ENCODE results near the gene CAP2. TPM values are rescaled to one million over a fixed set of nuclear protein-coding genes. Genes with fewer than 3 reads are reported as not detected.

Gene CAP2
- total and polyA plus RNA-seq, 11 donors: 61.3 to 187 (median 126) TPM

GRCh38 chr6:17551383-17551958 lies 158.1 kb downstream of the CAP2 start:
- TF ChIP-seq CTCF (IDR thresholded peaks at IDR 0.05) (no peak), POLR2A (IDR thresholded peaks at IDR 0.05) (no peak)
- Histone ChIP-seq H3K27ac (no peak overlapping the region), H3K4me3 (no peak overlapping the region), H3K9me3 (no peaks in the 10 kb centered on the region), H3K4me1 (no peaks in the 10 kb centered on the region), H3K27me3 (no peaks in the 10 kb centered on the region), H3K36me3 (peaks cover 0 to 53% (median 5%) of the 10 kb centered on the region in 9 donors)
- WGBS, 4 donors: 88 to 92% (median 91%) methylated on average over 9 of the region's 9 CpGs
- ATAC-seq (no peak), DNase-seq (no peak)
- intact Hi-C loops (cut with DNase I): no loop called here

DNA sequence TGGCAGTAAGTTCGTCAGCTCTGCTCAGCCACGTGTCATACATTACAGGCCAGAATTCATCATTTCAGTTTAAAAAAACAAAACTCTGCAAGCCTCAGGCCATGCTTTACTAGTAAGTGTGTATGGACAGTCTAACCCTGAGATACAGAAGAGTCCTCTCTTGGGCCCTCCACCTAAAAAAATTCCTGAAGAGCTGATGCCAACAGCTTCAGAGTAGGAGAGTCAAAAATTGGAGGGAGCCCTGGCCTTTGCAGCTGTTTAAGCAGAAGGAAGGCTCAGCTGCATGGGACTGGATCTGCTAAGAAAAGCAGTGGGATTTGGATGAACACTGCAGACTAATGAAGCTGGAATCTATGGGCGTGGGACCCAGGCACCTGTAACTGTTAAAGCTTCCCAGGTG lies 159.5 kb downstream of the CAP2 start:
- Histone ChIP-seq H3K4me3 (no peak overlapping the region), H3K27me3 (no peaks in the 10 kb centered on the region), H3K9me3 (no peaks in the 10 kb centered on the region), H3K36me3 (peaks cover 0 to 63% (median 10%) of the 10 kb centered on the region in 9 donors), H3K27ac (no peak overlapping the region), H3K4me1 (no peaks in the 10 kb centered on the region)
- TF ChIP-seq CTCF (IDR thresholded peaks at IDR 0.05): no peak
- no peak for TF ChIP-seq POLR2A (IDR thresholded peaks at IDR 0.05)
- 76 to 88% (median 83%) methylated on average over 3 of the region's 3 CpGs for WGBS, 4 donors
- intact Hi-C loops (cut with DNase I): no loop called here
- DNase-seq (no peak), ATAC-seq (no peak)

- TF ChIP-seq CTCF (IDR thresholded peaks at IDR 0.05) (no peak), POLR2A (IDR thresholded peaks at IDR 0.05) (no peak)
- H3K27ac ChIP-seq: no peak overlapping the region
- H3K4me3 ChIP-seq: no peak overlapping the region
- intact Hi-C loops (cut with DNase I): no loop called here
- peaks cover 0 to 52% (median 10%) of the 10 kb centered on the region in 9 donors for H3K36me3 ChIP-seq
- H3K27me3 ChIP-seq: no peaks in the 10 kb centered on the region
- H3K9me3 ChIP-seq: no peaks in the 10 kb centered on the region
- ATAC-seq (no peak), DNase-seq (no peak)
- WGBS, 4 donors: 74 to 84% (median 81%) methylated on average over 4 of the region's 4 CpGs
- H3K4me1 ChIP-seq: no peaks in the 10 kb centered on the region
Measured at GRCh38 chr6:17556014-17556413, 162.6 kb downstream of the CAP2 start.

GRCh38 chr6:17562636-17563035 lies 169.2 kb downstream of the CAP2 start:
- no peak overlapping the region for H3K27ac ChIP-seq
- ATAC-seq: no peak
- DNase-seq: no peak

More at GRCh38 chr6:17562636-17563035, 169.2 kb downstream of the CAP2 start:
- intact Hi-C loops (cut with DNase I): no loop called here
- Histone ChIP-seq H3K36me3 (no peaks in the 10 kb centered on the region), H3K4me1 (no peaks in the 10 kb centered on the region), H3K4me3 (no peak overlapping the region), H3K27me3 (no peaks in the 10 kb centered on the region), H3K9me3 (peaks cover 0 to 25% (median 4%) of the 10 kb centered on the region in 12 donors)
- TF ChIP-seq CTCF (IDR thresholded peaks at IDR 0.05) (no peak), POLR2A (IDR thresholded peaks at IDR 0.05) (no peak)
- WGBS, 4 donors: 87 to 92% (median 88%) methylated on average over 3 of the region's 3 CpGs
